Globus pallidus (tissue), 1 donor: Measurements from ENCODE around the gene GCN1.
"Not testable (repeated sequence)": the region's sequence is repeated elsewhere in the genome, so short reads cannot be mapped to it uniquely, and the experiment has no call there.

Source experiments
- DNase-seq: peaks from one replicate; pipeline ENCODE4 v3.0.0-alpha.2; 2015; ENCODE audit warnings: low spot score

The GCN1 gene

GRCh38 chr12:120213182-120213581 is 18.7 kb upstream of the GCN1 start:
- not testable (repeated sequence) for DNase-seq

GRCh38 chr12:120212301-120212700 is 17.8 kb upstream of the GCN1 start:
- no peak for DNase-seq

GRCh38 chr12:120211904-120212283 is 17.4 kb upstream of the GCN1 start:
- no peak for DNase-seq

GRCh38 chr12:120211243-120211903 is 16.9 kb upstream of the GCN1 start:
- no peak for DNase-seq

- DNase-seq, result no peak
Measured at GRCh38 chr12:120209851-120210250, 15.3 kb upstream of the GCN1 start.

GRCh38 chr12:120207227-120207626 is 12.7 kb upstream of the GCN1 start:
- DNase-seq, result no peak

GRCh38 chr12:120206781-120207180 is 12.3 kb upstream of the GCN1 start:
- not testable (repeated sequence) for DNase-seq

GRCh38 chr12:120206228-120206627 is 11.7 kb upstream of the GCN1 start:
- DNase-seq, result no peak

GRCh38 chr12:120204171-120204570 is 9.7 kb upstream of the GCN1 start:
- no peak for DNase-seq

- DNase-seq, result no peak
Measured at GRCh38 chr12:120200364-120200800, 5.9 kb upstream of the GCN1 start.

- DNase-seq, result no peak
Measured at GRCh38 chr12:120199595-120200306, 5.2 kb upstream of the GCN1 start.

GRCh38 chr12:120199025-120199424 is 4.5 kb upstream of the GCN1 start:
- no peak for DNase-seq

- no peak for DNase-seq
Measured at GRCh38 chr12:120197542-120197887, 3.0 kb upstream of the GCN1 start.

GRCh38 chr12:120196817-120197541 is 2.5 kb upstream of the GCN1 start:
- DNase-seq, result not testable (repeated sequence)

GRCh38 chr12:120196363-120196762 is 1.8 kb upstream of the GCN1 start:
- DNase-seq, result no peak

- no peak for DNase-seq
Measured at GRCh38 chr12:120194226-120194533, 335 bp downstream of the GCN1 start.

- not testable (repeated sequence) for DNase-seq
Measured at GRCh38 chr12:120193286-120193685, 1.2 kb downstream of the GCN1 start.

- DNase-seq, result no peak
Measured at GRCh38 chr12:120190985-120191480, 3.5 kb downstream of the GCN1 start.

- no peak for DNase-seq
Measured at GRCh38 chr12:120190386-120190785, 4.1 kb downstream of the GCN1 start.

- DNase-seq, result no peak
Measured at GRCh38 chr12:120186654-120187053, 7.9 kb downstream of the GCN1 start.

- no peak for DNase-seq
Measured at GRCh38 chr12:120183211-120183631, 11.3 kb downstream of the GCN1 start.

- DNase-seq, result no peak
Measured at GRCh38 chr12:120181991-120182631, 12.4 kb downstream of the GCN1 start.

GRCh38 chr12:120180975-120181374 is 13.5 kb downstream of the GCN1 start:
- no peak for DNase-seq
